Astrocyte (in vitro differentiated cells and primary cell): Measurements from ENCODE around the gene ACAP3.

ENCODE experiments used
- CTCF ChIP-seq: IDR thresholded peaks from 2 replicates; pipeline ENCODE4 v1.5.1; 2011; ENCODE audit warnings: low read depth, mild to moderate bottlenecking, inconsistent platforms, low read length, moderate library complexity; ENCODE audit not compliant: insufficient read depth
- EZH2 ChIP-seq: IDR thresholded peaks from 2 replicates; pipeline ENCODE4 v1.6.1; 2012; ENCODE audit warnings: mild to moderate bottlenecking, low read length, inconsistent platforms; ENCODE audit not compliant: insufficient read depth

- TF ChIP-seq CTCF (no peak), EZH2 (no peak)
These were observed 338 bp downstream of the ACAP3 start for GRCh38 chr1:1307261-1307922.
